ENCODE measurements around the gene CPT1C.

Gene CPT1C

DNA sequence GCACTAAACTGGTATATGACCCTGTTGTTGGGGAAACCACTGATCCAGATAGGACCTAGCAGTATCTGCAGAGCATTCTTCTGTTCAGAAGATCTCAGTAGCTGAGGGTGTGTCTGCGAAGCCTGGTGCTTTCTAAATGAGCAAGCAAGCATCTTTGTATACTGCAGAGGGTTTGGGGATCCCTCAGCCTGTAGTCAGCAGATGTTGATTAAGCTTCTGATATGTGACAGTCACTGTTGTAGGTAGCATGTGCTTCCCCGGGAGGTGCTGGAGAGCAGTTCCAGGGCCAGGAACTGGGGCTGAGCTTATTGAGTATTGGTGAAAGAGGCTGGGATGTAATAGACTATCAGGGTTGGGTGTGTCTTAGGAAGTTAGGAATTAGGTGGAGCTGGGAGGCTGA, 47.5 kb upstream of the CPT1C start:
- Histone ChIP-seq H3K79me2 (ENCODE audit: control insufficient read depth, low read length) (peaks cover 62% of the 10 kb centered on the region), H3K4me2 (ENCODE audit: low read length) (peak overlapping the region; percentile 89), H3K27ac (ENCODE audit: low read depth, low read length) (no peak overlapping the region), H3K27me3 (ENCODE audit: control insufficient read depth, low read length) (peaks cover 5% of the 10 kb centered on the region), H3K9me2 (replicated peaks; ENCODE audit: control insufficient read depth, low read length) (no peaks in the 10 kb centered on the region), H3F3A (ENCODE audit: control insufficient read depth, insufficient read depth) (peaks cover 6% of the 10 kb centered on the region), H3K4me3 (ENCODE audit: low read length) (peak overlapping the region; percentile 95), H3K9me3 (ENCODE audit: control insufficient read depth, insufficient read depth, low read length) (no peaks in the 10 kb centered on the region), H4K20me1 (ENCODE audit: control insufficient read depth, insufficient read depth, low read depth, low read length) (no peaks in the 10 kb centered on the region), H3K36me3 (ENCODE audit: control insufficient read depth, low read length) (peaks cover 50% of the 10 kb centered on the region), H3K4me1 (ENCODE audit: control insufficient read depth, low read length) (peaks cover 22% of the 10 kb centered on the region)
- TF ChIP-seq, protein P1, sequence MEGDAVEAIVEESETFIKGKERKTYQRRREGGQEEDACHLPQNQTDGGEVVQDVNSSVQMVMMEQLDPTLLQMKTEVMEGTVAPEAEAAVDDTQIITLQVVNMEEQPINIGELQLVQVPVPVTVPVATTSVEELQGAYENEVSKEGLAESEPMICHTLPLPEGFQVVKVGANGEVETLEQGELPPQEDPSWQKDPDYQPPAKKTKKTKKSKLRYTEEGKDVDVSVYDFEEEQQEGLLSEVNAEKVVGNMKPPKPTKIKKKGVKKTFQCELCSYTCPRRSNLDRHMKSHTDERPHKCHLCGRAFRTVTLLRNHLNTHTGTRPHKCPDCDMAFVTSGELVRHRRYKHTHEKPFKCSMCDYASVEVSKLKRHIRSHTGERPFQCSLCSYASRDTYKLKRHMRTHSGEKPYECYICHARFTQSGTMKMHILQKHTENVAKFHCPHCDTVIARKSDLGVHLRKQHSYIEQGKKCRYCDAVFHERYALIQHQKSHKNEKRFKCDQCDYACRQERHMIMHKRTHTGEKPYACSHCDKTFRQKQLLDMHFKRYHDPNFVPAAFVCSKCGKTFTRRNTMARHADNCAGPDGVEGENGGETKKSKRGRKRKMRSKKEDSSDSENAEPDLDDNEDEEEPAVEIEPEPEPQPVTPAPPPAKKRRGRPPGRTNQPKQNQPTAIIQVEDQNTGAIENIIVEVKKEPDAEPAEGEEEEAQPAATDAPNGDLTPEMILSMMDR (IDR thresholded peaks at IDR 0.05; ENCODE audit: low read depth, low read length, poor library complexity, severe bottlenecking) = no peak
- no peak for TF ChIP-seq EZH2phosphoT487 (IDR thresholded peaks at IDR 0.05; ENCODE audit: borderline replicate concordance, low read length)

DNA sequence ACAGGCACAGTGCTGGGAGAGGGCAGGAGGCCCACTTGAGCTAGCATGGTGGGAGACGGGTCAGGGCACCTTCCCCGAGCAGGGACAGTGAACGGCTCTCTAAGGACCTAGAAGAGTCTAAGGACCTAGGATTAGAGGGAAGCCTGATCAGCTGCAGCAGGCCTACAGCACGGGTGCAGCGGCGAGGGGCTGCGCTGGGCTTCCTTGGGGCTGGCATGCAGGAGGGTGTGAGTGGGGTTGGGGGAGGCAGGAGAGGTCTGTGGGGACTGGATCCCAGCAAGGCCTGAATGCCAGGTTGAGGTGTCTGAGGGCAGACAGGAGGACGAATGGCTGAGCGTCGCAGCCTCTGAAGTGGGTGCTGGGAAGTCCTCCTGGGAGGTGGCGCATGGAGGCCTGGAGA, 45.3 kb upstream of the CPT1C start:
- Histone ChIP-seq H3K4me1 (ENCODE audit: control insufficient read depth, low read length) (peaks cover 12% of the 10 kb centered on the region), H3K4me2 (ENCODE audit: low read length) (no peak overlapping the region), H3F3A (ENCODE audit: control insufficient read depth, insufficient read depth) (peaks cover 6% of the 10 kb centered on the region), H4K20me1 (ENCODE audit: control insufficient read depth, insufficient read depth, low read depth, low read length) (no peaks in the 10 kb centered on the region), H3K36me3 (ENCODE audit: control insufficient read depth, low read length) (peaks cover 67% of the 10 kb centered on the region), H3K4me3 (ENCODE audit: low read length) (no peak overlapping the region), H3K9me3 (ENCODE audit: control insufficient read depth, insufficient read depth, low read length) (no peaks in the 10 kb centered on the region), H3K27ac (ENCODE audit: low read depth, low read length) (no peak overlapping the region), H3K27me3 (ENCODE audit: control insufficient read depth, low read length) (no peaks in the 10 kb centered on the region; the same call in 1 of the 2 replicates), H3K9me2 (replicated peaks; ENCODE audit: control insufficient read depth, low read length) (no peaks in the 10 kb centered on the region), H3K79me2 (ENCODE audit: control insufficient read depth, low read length) (peaks cover 76% of the 10 kb centered on the region)
- TF ChIP-seq, protein P1 (IDR thresholded peaks at IDR 0.05; ENCODE audit: low read depth, low read length, poor library complexity, severe bottlenecking) = no peak
- no peak for TF ChIP-seq EZH2phosphoT487 (IDR thresholded peaks at IDR 0.05; ENCODE audit: borderline replicate concordance, low read length)

DNA sequence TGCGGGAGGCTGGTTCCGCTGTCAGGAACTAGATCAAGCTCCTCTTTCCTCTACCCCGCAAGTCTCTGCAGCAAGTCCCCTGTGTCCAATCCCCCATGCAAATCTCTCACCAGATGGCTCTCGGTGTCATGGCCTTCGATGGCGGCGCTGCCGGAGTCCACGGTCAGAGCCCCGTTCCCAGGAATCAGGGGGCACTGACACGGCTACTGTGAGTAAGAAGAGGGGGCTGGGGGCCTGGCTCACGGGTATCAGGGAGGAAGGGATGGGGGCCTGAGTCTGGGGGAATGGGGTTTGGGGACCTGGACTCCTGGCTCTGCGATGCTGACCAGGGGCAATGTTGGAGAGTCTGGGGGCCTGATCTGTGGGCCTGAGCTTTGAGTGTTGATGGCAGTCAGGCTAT, 44.9 kb upstream of the CPT1C start:
- H3K27ac ChIP-seq (ENCODE audit: low read depth, low read length) = no peak overlapping the region
- H3K79me2 ChIP-seq (ENCODE audit: control insufficient read depth, low read length) = peaks cover 73% of the 10 kb centered on the region
- TF ChIP-seq, protein P1 (IDR thresholded peaks at IDR 0.05; ENCODE audit: low read depth, low read length, poor library complexity, severe bottlenecking) = no peak
- TF ChIP-seq EZH2phosphoT487 (IDR thresholded peaks at IDR 0.05; ENCODE audit: borderline replicate concordance, low read length) = no peak
- peaks cover 2% of the 10 kb centered on the region for H3F3A ChIP-seq (ENCODE audit: control insufficient read depth, insufficient read depth)
- H3K27me3 ChIP-seq (ENCODE audit: control insufficient read depth, low read length) = no peaks in the 10 kb centered on the region; the same call in 1 of the 2 replicates
- H3K9me3 ChIP-seq (ENCODE audit: control insufficient read depth, insufficient read depth, low read length) = no peaks in the 10 kb centered on the region
- peaks cover 12% of the 10 kb centered on the region for H3K4me1 ChIP-seq (ENCODE audit: control insufficient read depth, low read length)
- no peaks in the 10 kb centered on the region for H3K9me2 ChIP-seq (replicated peaks; ENCODE audit: control insufficient read depth, low read length)
- no peak overlapping the region for H3K4me2 ChIP-seq (ENCODE audit: low read length)
- peaks cover 64% of the 10 kb centered on the region for H3K36me3 ChIP-seq (ENCODE audit: control insufficient read depth, low read length)
- H3K4me3 ChIP-seq (ENCODE audit: low read length) = no peak overlapping the region
- no peaks in the 10 kb centered on the region for H4K20me1 ChIP-seq (ENCODE audit: control insufficient read depth, insufficient read depth, low read depth, low read length)
